ENCODE results near the gene TRPT1.
A peak's percentile ranks its signal among the peaks of the same experiment; 100 is the strongest.

The TRPT1 gene

DNA sequence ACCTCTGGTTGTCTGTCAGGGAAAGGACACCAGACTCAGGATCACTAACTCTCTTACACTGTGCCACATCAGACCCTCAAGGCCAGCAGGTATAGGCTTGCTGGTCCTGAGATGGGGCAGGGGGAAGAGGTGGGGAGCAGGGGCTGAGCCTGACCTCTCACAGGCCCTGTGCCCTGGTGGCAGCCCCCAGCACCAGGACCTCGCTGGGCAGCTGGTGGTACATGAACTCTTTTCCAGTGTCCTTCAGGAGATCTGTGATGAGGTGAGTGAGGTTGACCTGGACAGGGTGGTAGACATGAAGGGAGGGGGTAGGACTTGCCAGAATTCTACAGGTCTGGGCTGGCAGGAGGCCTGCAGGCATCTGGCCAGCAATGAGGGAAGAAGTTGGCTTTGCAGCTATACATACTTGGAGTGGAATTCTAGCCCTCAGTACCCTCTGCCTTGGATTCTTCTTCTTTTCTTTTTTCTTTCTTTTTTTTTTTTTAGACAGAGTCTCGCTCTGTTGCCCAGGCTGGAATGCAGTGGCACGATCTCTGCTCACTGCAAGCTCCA, 1.5 kb upstream of the TRPT1 start:
- Histone ChIP-seq H3K23ac (ENCODE audit: low read length) (no peak overlapping the region), H4K5ac (ENCODE audit: low read length) (no peak overlapping the region), H3K18ac (ENCODE audit: low read length) (no peak overlapping the region), H3K36me3 (ENCODE audit: control insufficient read depth, insufficient read depth, low read length) (no peaks in the 10 kb centered on the region), H3K4me2 (ENCODE audit: low read length) (no peak overlapping the region), H3K56ac (ENCODE audit: low read length) (peak overlapping the region; percentile 58), H4K8ac (ENCODE audit: low read depth, low read length) (no peak overlapping the region), H2BK120ac (ENCODE audit: low read depth, low read length) (no peak overlapping the region), H3K79me2 (ENCODE audit: control insufficient read depth, insufficient read depth, low read length) (no peaks in the 10 kb centered on the region), H3K27ac (ENCODE audit: low read depth, low read length) (no peak overlapping the region), H2AK5ac (ENCODE audit: low read length) (no peak overlapping the region), H3K9ac (ENCODE audit: low read length) (peak overlapping the region; percentile 2), H3K4me3 (ENCODE audit: low read length) (no peak overlapping the region), H3K4ac (ENCODE audit: low read depth, low read length) (no peak overlapping the region), H2BK15ac (replicated peaks; ENCODE audit: low read depth) (no peak overlapping the region), H2BK5ac (ENCODE audit: low read length) (no peak overlapping the region), H3K4me1 (ENCODE audit: control insufficient read depth, low read depth, low read length) (peaks cover 4% of the 10 kb centered on the region), H3K27me3 (ENCODE audit: insufficient read depth, low read length, poor library complexity) (no peaks in the 10 kb centered on the region), H3K79me1 (ENCODE audit: low read length) (peaks cover 4% of the 10 kb centered on the region)
- WGBS (ENCODE audit: extremely low coverage, insufficient coverage, low lambda C conversion rate) = no CpG with 5 or more reads among the region's 3 CpGs
- no peak for DNase-seq

GRCh38 chr11:64226507-64227051, 593 bp upstream of the TRPT1 start:
- H2BK5ac ChIP-seq (ENCODE audit: low read length) = peak overlapping the region; percentile 6
- H3K27me3 ChIP-seq (ENCODE audit: insufficient read depth, low read length, poor library complexity) = no peaks in the 10 kb centered on the region
- WGBS (ENCODE audit: extremely low coverage, insufficient coverage, low lambda C conversion rate) = no CpG with 5 or more reads among the region's 26 CpGs

GRCh38 chr11:64224891-64225607, 937 bp downstream of the TRPT1 start:
- H4K8ac ChIP-seq (ENCODE audit: low read depth, low read length) = no peak overlapping the region
- no peak overlapping the region for H3K18ac ChIP-seq (ENCODE audit: low read length)
- H3K4me2 ChIP-seq (ENCODE audit: low read length) = peak overlapping the region; percentile 83
- DNase-seq = no peak
- H3K23ac ChIP-seq (ENCODE audit: low read length) = no peak overlapping the region
- peaks cover 2% of the 10 kb centered on the region for H3K4me1 ChIP-seq (ENCODE audit: control insufficient read depth, low read depth, low read length)
- no peak overlapping the region for H3K4ac ChIP-seq (ENCODE audit: low read depth, low read length)
- no peaks in the 10 kb centered on the region for H3K79me2 ChIP-seq (ENCODE audit: control insufficient read depth, insufficient read depth, low read length)
- WGBS (ENCODE audit: extremely low coverage, insufficient coverage, low lambda C conversion rate) = no CpG with 5 or more reads among the region's 22 CpGs
- peak overlapping the region; percentile 93 for H3K9ac ChIP-seq (ENCODE audit: low read length)
- H3K79me1 ChIP-seq (ENCODE audit: low read length) = peaks cover 4% of the 10 kb centered on the region
- no peak overlapping the region for H2BK120ac ChIP-seq (ENCODE audit: low read depth, low read length)
- no peak overlapping the region for H2BK5ac ChIP-seq (ENCODE audit: low read length)
- H2BK15ac ChIP-seq (replicated peaks; ENCODE audit: low read depth) = no peak overlapping the region
- no peak overlapping the region for H2AK5ac ChIP-seq (ENCODE audit: low read length)
- H3K27ac ChIP-seq (ENCODE audit: low read depth, low read length) = peak overlapping the region; percentile 17
- no peak overlapping the region for H3K4me3 ChIP-seq (ENCODE audit: low read length)
- no peak overlapping the region for H4K5ac ChIP-seq (ENCODE audit: low read length)
- peak overlapping the region; percentile 52 for H3K56ac ChIP-seq (ENCODE audit: low read length)
- no peaks in the 10 kb centered on the region for H3K27me3 ChIP-seq (ENCODE audit: insufficient read depth, low read length, poor library complexity)
- H3K36me3 ChIP-seq (ENCODE audit: control insufficient read depth, insufficient read depth, low read length) = no peaks in the 10 kb centered on the region

More at GRCh38 chr11:64226507-64227051, 593 bp upstream of the TRPT1 start:
- Histone ChIP-seq H2AK5ac (ENCODE audit: low read length) (no peak overlapping the region), H3K79me1 (ENCODE audit: low read length) (peaks cover 4% of the 10 kb centered on the region), H4K5ac (ENCODE audit: low read length) (no peak overlapping the region), H3K9ac (ENCODE audit: low read length) (peak overlapping the region; percentile 96), H3K18ac (ENCODE audit: low read length) (peak overlapping the region; percentile 44), H3K27ac (ENCODE audit: low read depth, low read length) (no peak overlapping the region), H3K23ac (ENCODE audit: low read length) (peak overlapping the region; percentile 29), H4K8ac (ENCODE audit: low read depth, low read length) (no peak overlapping the region), H2BK15ac (replicated peaks; ENCODE audit: low read depth) (no peak overlapping the region), H3K56ac (ENCODE audit: low read length) (peak overlapping the region; percentile 89), H3K4me2 (ENCODE audit: low read length) (peak overlapping the region; percentile 55), H3K4me1 (ENCODE audit: control insufficient read depth, low read depth, low read length) (peaks cover 4% of the 10 kb centered on the region), H3K4me3 (ENCODE audit: low read length) (peak overlapping the region; percentile 77), H3K4ac (ENCODE audit: low read depth, low read length) (no peak overlapping the region), H3K79me2 (ENCODE audit: control insufficient read depth, insufficient read depth, low read length) (no peaks in the 10 kb centered on the region), H2BK120ac (ENCODE audit: low read depth, low read length) (no peak overlapping the region), H3K36me3 (ENCODE audit: control insufficient read depth, insufficient read depth, low read length) (no peaks in the 10 kb centered on the region)
- DNase-seq = no peak

DNA sequence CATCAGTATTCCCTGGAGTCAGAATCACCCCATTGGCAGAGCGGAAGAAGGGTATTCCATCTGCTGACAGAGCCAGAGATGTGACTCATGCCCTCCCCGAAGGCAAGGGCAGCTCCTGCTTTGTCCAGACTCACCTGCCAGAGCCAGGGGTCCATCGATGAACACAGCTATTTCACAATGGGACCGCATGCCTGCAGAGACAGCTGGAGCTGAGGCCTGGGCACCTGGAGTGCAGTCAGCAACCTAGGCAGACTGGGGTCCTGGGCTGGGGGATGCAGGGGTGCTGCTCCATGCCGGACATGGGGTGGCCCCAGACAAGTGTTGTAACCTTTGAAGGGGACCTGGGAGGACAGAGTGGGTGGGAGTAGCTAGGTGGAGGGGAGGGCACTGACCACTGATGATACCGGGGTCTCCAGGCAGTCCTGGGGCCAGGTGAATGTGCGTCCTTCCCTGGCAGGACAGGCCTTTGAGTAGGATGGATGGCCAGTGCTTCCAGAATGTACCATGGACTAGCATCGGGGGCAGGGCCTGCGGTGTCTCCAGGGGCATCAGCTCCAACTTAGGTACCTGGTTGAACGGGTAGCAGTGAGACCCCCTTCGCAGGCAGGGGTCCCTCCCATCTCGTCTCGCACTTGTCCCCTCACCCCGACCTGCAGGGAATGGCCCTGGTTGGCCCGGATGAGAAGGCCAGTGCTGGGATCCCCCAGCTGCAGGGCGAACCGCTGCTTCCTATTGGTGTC, 1.7 kb downstream of the TRPT1 start:
- no CpG with 5 or more reads among the region's 17 CpGs for WGBS (ENCODE audit: extremely low coverage, insufficient coverage, low lambda C conversion rate)

GRCh38 chr11:64223001-64223651, 2.9 kb downstream of the TRPT1 start:
- Histone ChIP-seq H3K4ac (ENCODE audit: low read depth, low read length) (no peak overlapping the region), H3K27ac (ENCODE audit: low read depth, low read length) (no peak overlapping the region), H3K9ac (ENCODE audit: low read length) (no peak overlapping the region), H4K8ac (ENCODE audit: low read depth, low read length) (no peak overlapping the region), H3K4me3 (ENCODE audit: low read length) (no peak overlapping the region), H3K79me1 (ENCODE audit: low read length) (peaks cover 4% of the 10 kb centered on the region), H3K56ac (ENCODE audit: low read length) (no peak overlapping the region), H3K27me3 (ENCODE audit: insufficient read depth, low read length, poor library complexity) (no peaks in the 10 kb centered on the region), H3K4me1 (ENCODE audit: control insufficient read depth, low read depth, low read length) (peaks cover 2% of the 10 kb centered on the region), H3K23ac (ENCODE audit: low read length) (no peak overlapping the region), H3K36me3 (ENCODE audit: control insufficient read depth, insufficient read depth, low read length) (no peaks in the 10 kb centered on the region), H2BK15ac (replicated peaks; ENCODE audit: low read depth) (no peak overlapping the region), H3K4me2 (ENCODE audit: low read length) (no peak overlapping the region), H3K18ac (ENCODE audit: low read length) (no peak overlapping the region), H3K79me2 (ENCODE audit: control insufficient read depth, insufficient read depth, low read length) (no peaks in the 10 kb centered on the region), H4K5ac (ENCODE audit: low read length) (no peak overlapping the region), H2BK5ac (ENCODE audit: low read length) (no peak overlapping the region), H2BK120ac (ENCODE audit: low read depth, low read length) (no peak overlapping the region), H2AK5ac (ENCODE audit: low read length) (no peak overlapping the region)
- DNase-seq = no peak
- WGBS (ENCODE audit: extremely low coverage, insufficient coverage, low lambda C conversion rate) = no CpG with 5 or more reads among the region's 24 CpGs

More for the DNA sequence above, 1.7 kb downstream of the TRPT1 start:
- H3K36me3 ChIP-seq (ENCODE audit: control insufficient read depth, insufficient read depth, low read length) = no peaks in the 10 kb centered on the region
- H2AK5ac ChIP-seq (ENCODE audit: low read length) = no peak overlapping the region
- no peak overlapping the region for H3K4me3 ChIP-seq (ENCODE audit: low read length)
- H3K79me2 ChIP-seq (ENCODE audit: control insufficient read depth, insufficient read depth, low read length) = no peaks in the 10 kb centered on the region
- H3K4ac ChIP-seq (ENCODE audit: low read depth, low read length) = no peak overlapping the region
- H3K4me1 ChIP-seq (ENCODE audit: control insufficient read depth, low read depth, low read length) = peaks cover 2% of the 10 kb centered on the region
- H3K4me2 ChIP-seq (ENCODE audit: low read length) = no peak overlapping the region
- no peak overlapping the region for H2BK15ac ChIP-seq (replicated peaks; ENCODE audit: low read depth)
- H3K27ac ChIP-seq (ENCODE audit: low read depth, low read length) = no peak overlapping the region
- H4K5ac ChIP-seq (ENCODE audit: low read length) = no peak overlapping the region
- H3K79me1 ChIP-seq (ENCODE audit: low read length) = peaks cover 4% of the 10 kb centered on the region
- no peaks in the 10 kb centered on the region for H3K27me3 ChIP-seq (ENCODE audit: insufficient read depth, low read length, poor library complexity)
- no peak overlapping the region for H3K23ac ChIP-seq (ENCODE audit: low read length)
- no peak overlapping the region for H3K18ac ChIP-seq (ENCODE audit: low read length)
- no peak overlapping the region for H3K9ac ChIP-seq (ENCODE audit: low read length)
- H2BK120ac ChIP-seq (ENCODE audit: low read depth, low read length) = no peak overlapping the region
- no peak overlapping the region for H2BK5ac ChIP-seq (ENCODE audit: low read length)
- no peak overlapping the region for H4K8ac ChIP-seq (ENCODE audit: low read depth, low read length)
- no peak overlapping the region for H3K56ac ChIP-seq (ENCODE audit: low read length)
- no peak for DNase-seq

Data from mesendoderm (in vitro differentiated cells).